Right cardiac atrium (tissue), 5 donors: Measurements from ENCODE around the gene SPINT1. TPM values are rescaled to one million over a fixed set of nuclear protein-coding genes. Genes with fewer than 3 reads are reported as not detected.
A peak's percentile ranks its signal among the peaks of the same experiment; 100 is the strongest.

Experiments
- ATAC-seq, 2 donors: fragments of 200-7000 bp; cut with Tn5 transposase; one replicate each; pipeline versions ENCODE4 v1.8.0 to v1.9.1; 2020; ENCODE audit warnings: moderate library complexity in 2 of 2, mild to moderate bottlenecking in 1 of 2
- DNase-seq, 3 donors: peaks; one replicate each; pipeline ENCODE4 v3.0.0-alpha.2; 2020
- H3K27ac ChIP-seq: one replicate; pipeline ENCODE4 v1.5.1; 2013; ENCODE audit warnings: mild to moderate bottlenecking, low read length, control low read depth, moderate library complexity
- H3K27me3 ChIP-seq: one replicate; pipeline ENCODE4 v1.6.1; 2013; ENCODE audit not compliant: control insufficient read depth, insufficient read depth
- H3K4me1 ChIP-seq: one replicate; pipeline ENCODE4 v1.6.1; 2013; ENCODE audit warnings: low read length; ENCODE audit not compliant: control insufficient read depth, insufficient read depth
- H3K4me3 ChIP-seq: one replicate; pipeline ENCODE4 v1.5.1; 2013; ENCODE audit warnings: low read length, control low read depth
- H3K9me3 ChIP-seq: one replicate; pipeline ENCODE4 v1.6.1; 2013; ENCODE audit warnings: low read length; ENCODE audit not compliant: control insufficient read depth
- WGBS: extraction: QIAGEN DNeasy Blood & Tissue Kit; methylation state at CpG from one replicate; pipeline ENCODE4 v1.1.7; 2013; 5-methylcytosine and 5-hydroxymethylcytosine counted together
- intact Hi-C, 4 donors: fragments of 100-400 bp; cut with DNase I; formaldehyde crosslinking; loops; one replicate each; pipeline versions ENCODE4 v1.11.0 to v1.14.0; 2022 to 2023
- long read RNA-seq, 4 donors: library from polyadenylated mRNA; unstranded; transcript quantifications; one replicate each; pipeline ENCODE4 v2.0.0, GENCODE V29; 2020 to 2021
- polyA plus RNA-seq: library from polyadenylated mRNA; stranded (reverse); fragments of 200-250 nt; gene quantifications from one replicate; pipeline ENCODE4 v1.2.3, GENCODE V29; 2013
- total RNA-seq, 4 donors: library from RNA; stranded (reverse); fragmentation: NEBNext Ultra II Directional; extraction: Animal tissue kit (Norgen Biotek cat#: 25700); gene quantifications; one replicate each; pipeline ENCODE4 v1.2.1, GENCODE V29; 2021
- donor health status: healthy with polysubstance abuse.
- donor health status: DM: no; HTN: yes; CAD: no.
- donor health status: DM: no; HTN: no; CAD: no.
- donor health status: DM: no; HTN: yes; CAD: no; lungs with severe emphysema.
- donor health status: DM: yes; HTN: yes; CAD: no.

The SPINT1 gene, protein sequence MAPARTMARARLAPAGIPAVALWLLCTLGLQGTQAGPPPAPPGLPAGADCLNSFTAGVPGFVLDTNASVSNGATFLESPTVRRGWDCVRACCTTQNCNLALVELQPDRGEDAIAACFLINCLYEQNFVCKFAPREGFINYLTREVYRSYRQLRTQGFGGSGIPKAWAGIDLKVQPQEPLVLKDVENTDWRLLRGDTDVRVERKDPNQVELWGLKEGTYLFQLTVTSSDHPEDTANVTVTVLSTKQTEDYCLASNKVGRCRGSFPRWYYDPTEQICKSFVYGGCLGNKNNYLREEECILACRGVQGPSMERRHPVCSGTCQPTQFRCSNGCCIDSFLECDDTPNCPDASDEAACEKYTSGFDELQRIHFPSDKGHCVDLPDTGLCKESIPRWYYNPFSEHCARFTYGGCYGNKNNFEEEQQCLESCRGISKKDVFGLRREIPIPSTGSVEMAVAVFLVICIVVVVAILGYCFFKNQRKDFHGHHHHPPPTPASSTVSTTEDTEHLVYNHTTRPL
- 1 to 10 TPM in 1 of 4 donors, under 1 TPM in 3; 0.46 to 1.1 (median 0.66) TPM for total RNA-seq
- 0.43 TPM for polyA plus RNA-seq
- long read RNA-seq, donor 1: 0 reads
- long read RNA-seq, donor 2, partial matches to known transcripts: 0 of 1 reads
- long read RNA-seq, donor 2, other reads (novel, unspliced or antisense): 0 of 1 reads
- long read RNA-seq, donor 3, partial matches to known transcripts: 1 of 3 reads
- long read RNA-seq, donor 3, other reads (novel, unspliced or antisense): 0 of 3 reads
- long read RNA-seq, donor 4, partial matches to known transcripts: 1 of 1 reads
- long read RNA-seq, donor 4, other reads (novel, unspliced or antisense): 0 of 1 reads

DNA sequence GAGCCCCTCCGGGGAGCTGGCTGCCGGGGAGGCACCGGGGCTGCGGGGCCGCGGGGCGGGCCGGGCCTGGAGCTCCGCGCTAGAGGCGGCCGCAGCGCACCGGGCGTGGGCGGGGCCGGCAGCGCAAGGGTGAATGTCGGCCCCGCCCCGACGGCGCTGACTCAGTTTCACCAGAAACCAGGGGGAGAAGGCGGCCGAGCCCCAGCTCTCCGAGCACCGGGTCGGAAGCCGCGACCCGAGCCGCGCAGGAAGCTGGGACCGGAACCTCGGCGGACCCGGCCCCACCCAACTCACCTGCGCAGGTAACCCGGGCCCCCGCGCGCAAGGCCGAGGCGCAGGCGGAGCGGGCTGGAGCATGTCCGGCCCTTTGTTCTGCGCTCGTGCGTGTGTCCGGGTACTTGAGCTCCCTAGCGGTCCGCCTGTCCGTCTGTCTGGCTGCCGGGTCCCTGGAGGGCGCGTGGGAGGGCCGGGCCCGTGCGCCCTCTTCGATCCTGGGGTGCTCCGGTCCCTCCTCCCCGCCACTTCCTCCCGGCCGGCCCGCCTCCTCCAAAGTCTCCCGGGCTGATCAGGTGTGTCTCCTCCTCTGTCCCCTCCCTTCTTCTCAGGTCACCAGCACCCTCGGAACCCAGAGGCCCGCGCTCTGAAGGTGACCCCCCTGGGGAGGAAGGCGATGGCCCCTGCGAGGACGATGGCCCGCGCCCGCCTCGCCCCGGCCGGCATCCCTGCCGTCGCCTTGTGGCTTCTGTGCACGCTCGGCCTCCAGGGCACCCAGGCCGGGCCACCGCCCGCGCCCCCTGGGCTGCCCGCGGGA lies at the start of gene SPINT1:
Gene SPINT1 (plus strand): TSS at position 164 of the 811 bp plus-strand sequence. CDS start 507 bp downstream, at position 671.
- intact Hi-C loops: no loop called here
- peak; percentile 50 to 53 for ATAC-seq
- Histone ChIP-seq H3K4me1 (peaks cover 2% of the 10 kb centered on the region), H3K4me3 (peak within 1 kb of the TSS; percentile 41), H3K27me3 (no peaks in the 10 kb centered on the region), H3K27ac (no peak within 1 kb of the TSS), H3K9me3 (no peaks in the 10 kb centered on the region)
- WGBS: under 1% methylated on average over 89 of the region's 89 CpGs
- peak; percentile 25 to 70 (median 61) for DNase-seq

GRCh38 chr15:40796041-40796440 lies 47.8 kb upstream of the SPINT1 start:
- Histone ChIP-seq H3K9me3 (no peaks in the 10 kb centered on the region), H3K4me3 (no peak overlapping the region), H3K4me1 (no peaks in the 10 kb centered on the region), H3K27ac (no peak overlapping the region), H3K27me3 (no peaks in the 10 kb centered on the region)
- DNase-seq (no peak), ATAC-seq (no peak)
- WGBS: 69% methylated on average over 2 of the region's 2 CpGs
- intact Hi-C loops: no loop called here

DNA sequence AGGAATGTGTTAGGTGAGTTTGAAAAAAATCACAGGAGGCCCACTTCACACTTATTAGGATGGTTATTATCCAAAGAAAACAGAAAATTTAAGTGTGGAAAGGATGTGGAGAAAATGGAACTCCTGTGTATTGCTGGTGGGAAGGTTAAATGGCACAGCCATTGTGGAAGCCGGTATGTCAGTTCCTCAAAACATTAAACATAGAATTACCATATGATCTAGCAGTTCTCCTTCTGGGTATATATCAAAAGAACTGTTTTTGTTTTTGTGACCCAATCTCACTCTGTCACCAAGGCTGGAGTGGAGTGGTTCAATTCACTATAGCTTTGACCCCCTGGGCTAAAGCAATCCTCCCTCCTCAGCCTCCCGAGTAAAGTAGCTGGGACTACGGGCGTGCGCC lies 47.3 kb upstream of the SPINT1 start:
- Histone ChIP-seq H3K4me1 (no peaks in the 10 kb centered on the region), H3K27ac (no peak overlapping the region), H3K27me3 (no peaks in the 10 kb centered on the region), H3K4me3 (no peak overlapping the region), H3K9me3 (no peaks in the 10 kb centered on the region)
- intact Hi-C loops: no loop called here
- DNase-seq (no peak), ATAC-seq (no peak)
- WGBS: 91% methylated on average over 5 of the region's 5 CpGs

DNA sequence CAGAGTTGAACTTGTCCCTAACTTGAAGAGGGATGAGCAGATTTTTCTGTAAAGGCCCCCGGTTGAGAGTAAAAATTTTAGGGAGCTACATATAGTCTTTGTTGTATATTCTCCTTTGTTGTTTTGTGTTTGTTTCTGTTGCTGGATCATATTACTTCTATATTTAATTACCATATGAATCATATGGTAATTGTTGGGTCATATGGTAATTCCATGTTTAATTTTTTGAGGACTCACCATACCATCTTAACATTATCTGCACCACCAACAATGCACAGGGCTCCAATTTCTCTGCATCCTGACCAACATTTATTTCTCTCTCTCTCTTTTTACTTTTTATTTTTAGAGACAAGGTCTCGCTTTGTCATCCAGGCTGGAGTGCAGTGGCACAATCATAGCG lies 44.3 kb upstream of the SPINT1 start:
- WGBS: 91% methylated on average over 3 of the region's 3 CpGs
- no peak for DNase-seq

GRCh38 chr15:40803076-40803475 lies 40.8 kb upstream of the SPINT1 start:
- Histone ChIP-seq H3K27ac (no peak overlapping the region), H3K4me1 (peaks cover 5% of the 10 kb centered on the region), H3K4me3 (no peak overlapping the region), H3K9me3 (no peaks in the 10 kb centered on the region), H3K27me3 (no peaks in the 10 kb centered on the region)
- DNase-seq (no peak), ATAC-seq (no peak)
- 98% methylated on average over 2 of the region's 2 CpGs for WGBS
- intact Hi-C loops: no loop called here

More for the DNA sequence above, 44.3 kb upstream of the SPINT1 start:
- Histone ChIP-seq H3K4me3 (no peak overlapping the region), H3K9me3 (no peaks in the 10 kb centered on the region), H3K27me3 (no peaks in the 10 kb centered on the region), H3K27ac (no peak overlapping the region), H3K4me1 (peaks cover 2% of the 10 kb centered on the region)
- intact Hi-C loops: no loop called here
- no peak for ATAC-seq

GRCh38 chr15:40803688-40804087 lies 40.2 kb upstream of the SPINT1 start:
- H3K4me3 ChIP-seq: no peak overlapping the region
- intact Hi-C loops: no loop called here
- no peak overlapping the region for H3K27ac ChIP-seq
- 79% methylated on average over 1 of the region's 1 CpG for WGBS
- no peak for DNase-seq
- H3K9me3 ChIP-seq: no peaks in the 10 kb centered on the region
- no peak for ATAC-seq
- H3K27me3 ChIP-seq: no peaks in the 10 kb centered on the region
- H3K4me1 ChIP-seq: peaks cover 5% of the 10 kb centered on the region

DNA sequence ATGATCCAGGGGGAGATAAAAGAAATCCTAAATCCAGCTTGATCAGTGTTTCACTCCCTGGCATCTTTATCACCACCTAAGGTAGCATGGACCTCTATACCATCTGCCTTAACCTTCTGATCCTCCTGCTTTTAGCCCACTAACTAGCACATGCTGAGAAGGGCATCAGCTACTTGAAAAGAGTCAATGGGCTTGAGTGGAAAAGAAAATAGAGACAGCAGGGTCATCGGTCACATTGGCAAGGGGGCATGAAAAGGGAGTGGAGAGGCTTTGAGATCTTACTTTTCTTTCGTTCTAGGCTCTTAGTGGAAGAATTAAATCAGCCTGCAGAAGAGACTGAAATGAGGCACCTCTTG lies 37.2 kb upstream of the SPINT1 start:
- intact Hi-C loops: no loop called here
- peaks cover 5% of the 10 kb centered on the region for H3K4me1 ChIP-seq
- 2% methylated on average over 2 of the region's 2 CpGs for WGBS

DNA sequence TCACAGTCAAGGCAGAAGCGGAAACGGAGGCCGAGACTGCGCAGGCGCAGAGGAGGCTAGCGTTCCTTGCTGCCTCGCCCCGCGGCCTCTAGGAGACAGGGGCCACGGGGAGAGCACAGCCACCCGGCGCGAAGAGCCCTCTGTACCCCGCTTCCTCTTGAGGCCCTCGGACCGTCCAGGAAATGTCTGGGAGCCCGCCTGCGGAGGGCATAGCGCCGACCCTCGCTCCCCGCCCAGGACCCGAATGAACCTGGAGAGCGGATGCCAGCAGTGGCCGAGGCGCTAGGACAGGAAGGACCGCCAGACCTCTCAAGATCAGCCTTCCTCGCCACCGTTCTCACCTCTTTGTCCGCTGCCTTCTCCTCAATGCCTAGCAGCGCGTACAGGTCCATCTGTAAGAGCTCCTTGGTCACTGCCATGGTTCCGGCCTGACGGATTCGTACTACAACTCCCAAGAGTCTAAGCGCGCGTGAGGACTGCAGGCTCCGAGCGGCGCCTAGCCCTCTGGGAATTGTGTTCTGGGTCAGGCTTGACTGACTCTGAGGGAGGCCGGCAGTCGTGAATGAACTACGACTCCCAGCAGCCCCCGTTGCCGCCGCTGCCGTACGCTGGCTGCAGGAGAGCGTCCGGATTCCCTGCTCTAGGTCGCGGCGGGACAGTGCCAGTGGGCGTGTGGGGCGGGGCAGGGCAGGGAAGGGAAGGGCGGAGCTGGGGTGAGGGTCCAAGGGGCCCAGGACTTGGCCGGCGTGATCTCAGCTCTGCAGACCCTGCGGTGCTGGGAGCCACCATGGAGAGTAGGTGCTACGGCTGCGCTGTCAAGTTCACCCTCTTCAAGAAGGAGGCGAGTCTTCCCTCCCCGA lies 36.6 kb upstream of the SPINT1 start, which contains the start of the genes DNAJC17 and ZFYVE19:
Gene DNAJC17 (minus strand): TSS at position 446 of the 860 bp plus-strand sequence. CDS start 27 bp downstream, at position 419.
Gene ZFYVE19 (plus strand): TSS at position 62 of the 860 bp plus-strand sequence. CDS start 501 bp downstream, at position 563.
- under 1% methylated on average over 64 of the region's 64 CpGs for WGBS
- Histone ChIP-seq H3K27me3 (no peaks in the 10 kb centered on the region), H3K4me3 (peak within 1 kb of the TSS; percentile 57), H3K9me3 (no peaks in the 10 kb centered on the region), H3K4me1 (peaks cover 3% of the 10 kb centered on the region), H3K27ac (peak within 1 kb of the TSS; percentile 69)
- intact Hi-C loops: no loop called here
- DNase-seq (peak; percentile 98 to 99 (median 99)), ATAC-seq (peak; percentile 99)

More for the DNA sequence above, 37.2 kb upstream of the SPINT1 start:
- H3K4me3 ChIP-seq: peak overlapping the region; percentile 57
- ATAC-seq (no peak), DNase-seq (no peak)
- H3K9me3 ChIP-seq: no peaks in the 10 kb centered on the region
- peak overlapping the region; percentile 69 for H3K27ac ChIP-seq
- H3K27me3 ChIP-seq: no peaks in the 10 kb centered on the region

GRCh38 chr15:40807888-40808461 lies 35.9 kb upstream of the SPINT1 start:
- ATAC-seq (no peak), DNase-seq (peak in 1 of 3 donors; percentile 22)
- intact Hi-C loops: no loop called here
- Histone ChIP-seq H3K27ac (peak overlapping the region; percentile 8), H3K4me3 (peak overlapping the region; percentile 51), H3K4me1 (peaks cover 3% of the 10 kb centered on the region), H3K9me3 (no peaks in the 10 kb centered on the region), H3K27me3 (no peaks in the 10 kb centered on the region)
- WGBS: 55% methylated on average over 19 of the region's 19 CpGs
